T-cell (primary cell): ENCODE data around the gene CSF2. TPM values are rescaled to one million over a fixed set of nuclear protein-coding genes. Genes with fewer than 3 reads are reported as not detected.

Experiments used
- ATAC-seq, 4 experiments: fragments of 200-7000 bp in 3 of 4; fragments of 150-1000 bp in 1 of 4; cut with Tn5 transposase; replicated peaks in 1 of 4; 1 replicate in 3 of 4; 2 replicates in 1 of 4; pipeline ENCODE4 v1.10.0; 2021; ENCODE audit warnings: moderate library complexity in 3 of 4, mild to moderate bottlenecking in 2 of 4, moderate number of reproducible peaks in 1 of 4
- CTCF ChIA-PET, 2 donors: fragments of 300-600 bp; sonication (Branson Sonifier 250); formaldehyde crosslinking; loops; one replicate each; lab custom pipeline; 2022; ENCODE audit warnings: antibody characterized with exemption in 2 of 2; lab: Charles Lee
- POLR2A ChIA-PET, 2 donors: fragments of 300-600 bp; sonication (Branson Sonifier 250); formaldehyde crosslinking; loops; one replicate each; lab custom pipeline; 2022; ENCODE audit warnings: antibody characterized with exemption in 2 of 2; lab: Charles Lee
- DNase-seq, 35 experiments: peaks; one replicate each; pipeline versions ENCODE4 v3.0.0 to v3.0.0-alpha.2; 2013 to 2023
- H3K27ac ChIP-seq: one replicate; pipeline ENCODE4 v1.5.1; 2013; ENCODE audit warnings: low read length
- H3K27me3 ChIP-seq, 2 experiments: replicated peaks in 1 of 2; 1 replicate in 1 of 2; 2 replicates in 1 of 2; pipeline versions ENCODE4 v1.6.1 to v1.7.0; 2013; ENCODE audit warnings: low read length in 1 of 2, mixed read lengths in 1 of 2; ENCODE audit not compliant: control insufficient read depth in 2 of 2, insufficient read depth in 2 of 2; ENCODE audit errors: extremely low read depth in 1 of 2
- H3K36me3 ChIP-seq, 2 donors: 1 replicate in 1 of 2; 2 replicates in 1 of 2; pipeline versions ENCODE4 v1.6.1 to v1.7.0; 2013; ENCODE audit warnings: low read length in 1 of 2; ENCODE audit not compliant: control insufficient read depth in 2 of 2, insufficient read depth in 1 of 2; ENCODE audit errors: extremely low read depth in 1 of 2
- H3K4me1 ChIP-seq, 2 experiments: 1 replicate in 1 of 2; 2 replicates in 1 of 2; pipeline versions ENCODE4 v1.6.1 to v1.7.0; 2013; ENCODE audit warnings: low read length in 2 of 2, mixed read lengths in 1 of 2; ENCODE audit not compliant: insufficient read depth in 2 of 2, control insufficient read depth in 1 of 2; ENCODE audit errors: extremely low read depth in 1 of 2
- H3K4me3 ChIP-seq, 2 donors: 1 replicate in 1 of 2; 2 replicates in 1 of 2; pipeline versions ENCODE4 v1.5.1 to v1.7.0; 2013; ENCODE audit warnings: mild to moderate bottlenecking in 2 of 2, low read length in 1 of 2, moderate library complexity in 1 of 2; ENCODE audit not compliant: control insufficient read depth in 1 of 2; ENCODE audit errors: extremely low read depth in 1 of 2
- H3K9me3 ChIP-seq: 2 replicates; pipeline ENCODE4 v1.7.0; 2013
- H3K27ac Mint-ChIP-seq, 2 donors: one replicate each; pipeline ENCODE4 v1.8.0; 2020 to 2021; ENCODE audit warnings: mild to moderate bottlenecking in 2 of 2, mixed read lengths in 2 of 2
- H3K27me3 Mint-ChIP-seq, 2 donors: one replicate each; pipeline ENCODE4 v1.8.0; 2021 to 2022; ENCODE audit warnings: mixed read lengths in 2 of 2
- H3K36me3 Mint-ChIP-seq: one replicate; pipeline ENCODE4 v1.8.0; 2021; ENCODE audit warnings: mixed read lengths
- H3K4me1 Mint-ChIP-seq, 3 donors: one replicate each; pipeline ENCODE4 v1.8.0; 2020 to 2022; ENCODE audit warnings: mixed read lengths in 3 of 3, mild to moderate bottlenecking in 1 of 3
- H3K4me3 Mint-ChIP-seq, 3 donors: one replicate each; pipeline ENCODE4 v1.8.0; 2020 to 2022; ENCODE audit warnings: mild to moderate bottlenecking in 3 of 3, mixed read lengths in 3 of 3, moderate library complexity in 3 of 3
- H3K9me3 Mint-ChIP-seq, 3 donors: one replicate each; pipeline ENCODE4 v1.8.0; 2020 to 2022; ENCODE audit warnings: mixed read lengths in 3 of 3
- WGBS: methylation state at CpG from one replicate; pipeline ENCODE4 v1.1.5; 2013; ENCODE audit warnings: missing lambda C conversion rate; ENCODE audit not compliant: insufficient coverage; 5-methylcytosine and 5-hydroxymethylcytosine counted together
- total RNA-seq, 35 experiments: library from RNA in 6 of 35; stranded (reverse) in 6 of 35; fragments of 120-200 nt in 1 of 35; gene quantifications; one replicate each; pipeline versions ENCODE4 v1.2.1 to v1.2.4 and lab custom pipeline; 2013 to 2026

The CSF2 gene
- total RNA-seq, 5 donors from 2014 or later (not counting 1 experiment from before 2014, with no cell fraction given) = 0.89 TPM; not detected in 4

DNA sequence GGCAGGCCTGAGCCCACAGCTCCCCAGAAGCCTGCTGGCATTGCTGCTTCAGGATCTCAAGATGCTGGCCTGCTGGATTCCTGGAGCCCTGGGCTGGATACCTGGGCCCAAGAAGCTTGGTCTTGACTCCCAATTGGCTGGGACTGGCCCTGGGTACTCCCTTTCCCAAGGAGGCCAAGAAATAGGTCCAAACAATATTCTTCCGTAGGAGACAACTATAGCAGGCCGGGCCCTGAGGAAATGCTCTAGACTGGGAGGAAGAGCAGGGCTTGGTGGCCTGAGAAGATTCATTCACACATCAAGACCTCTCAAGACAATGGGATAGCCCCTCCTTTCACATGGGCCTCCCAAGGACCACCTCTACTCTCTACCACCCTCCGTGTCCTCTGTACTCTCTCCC is 7.9 kb downstream of the CSF2 start:
- H3K4me1 ChIP-seq = peaks cover 0 to 17% of the 10 kb centered on the region in 2 experiments
- H3K36me3 ChIP-seq = no peaks in the 10 kb centered on the region
- no peak overlapping the region for H3K4me3 ChIP-seq
- peak overlapping the region in 1 of 2 donors; percentile 41 for H3K27ac Mint-ChIP-seq
- POLR2A ChIA-PET = no interaction called here
- H3K27ac ChIP-seq = no peak overlapping the region
- ATAC-seq = no peak
- H3K9me3 ChIP-seq = no peaks in the 10 kb centered on the region
- H3K36me3 Mint-ChIP-seq = no peaks in the 10 kb centered on the region
- H3K4me1 Mint-ChIP-seq = peaks cover 18 to 48% (median 22%) of the 10 kb centered on the region in 3 donors
- CTCF ChIA-PET = interaction anchor here in 1 of 2 donors (1.3 kb wide), 1 partner anchor 18 kb away, joined by 3 read pairs; no protein-coding TSS in a partner anchor
- no peak overlapping the region for H3K4me3 Mint-ChIP-seq
- 100% methylated on average over 1 of the region's 3 CpGs for WGBS
- DNase-seq = no peak
- no peaks in the 10 kb centered on the region for H3K9me3 Mint-ChIP-seq
- H3K27me3 Mint-ChIP-seq = no peaks in the 10 kb centered on the region
- H3K27me3 ChIP-seq = no peaks in the 10 kb centered on the region

DNA sequence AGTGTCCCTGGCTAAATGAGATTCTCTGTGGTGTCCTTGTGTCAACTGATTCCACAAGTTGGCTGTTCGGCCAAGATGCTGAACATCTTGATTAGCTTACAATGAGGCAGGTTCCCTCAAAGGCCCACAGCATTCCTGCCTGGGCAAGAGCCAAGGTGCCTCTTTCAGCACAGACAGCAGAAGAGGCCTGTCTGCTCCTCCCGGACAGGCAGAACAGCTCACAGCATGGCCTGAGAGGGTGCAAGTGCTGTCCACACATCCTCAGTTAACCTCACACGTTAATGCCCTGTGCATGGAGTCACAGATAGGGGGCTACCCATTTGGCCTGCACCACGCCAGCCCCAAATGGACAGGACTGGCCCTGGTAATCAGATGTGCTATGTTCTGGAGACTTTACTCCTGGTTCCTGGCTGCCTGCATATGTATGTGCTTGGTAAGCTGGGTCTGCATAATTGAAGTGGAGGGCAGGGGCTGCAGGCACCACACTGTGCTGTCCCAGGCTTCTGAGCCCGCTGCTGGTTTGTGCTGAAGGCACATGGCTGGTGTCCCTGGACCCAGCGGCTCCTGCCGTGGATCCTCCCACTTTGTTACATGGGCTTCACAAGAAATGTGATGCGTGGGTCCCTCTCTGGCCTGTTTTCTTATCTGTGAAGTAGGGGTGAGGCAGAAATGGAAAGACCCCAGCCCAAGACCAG is 8.9 kb downstream of the CSF2 start:
- Histone ChIP-seq H3K36me3 (no peaks in the 10 kb centered on the region), H3K27ac (no peak overlapping the region), H3K9me3 (no peaks in the 10 kb centered on the region), H3K4me1 (peaks cover 0 to 17% of the 10 kb centered on the region in 2 experiments), H3K27me3 (no peaks in the 10 kb centered on the region), H3K4me3 (no peak overlapping the region)
- H3K4me1 Mint-ChIP-seq = peaks cover 18 to 38% (median 20%) of the 10 kb centered on the region in 3 donors
- no peaks in the 10 kb centered on the region for H3K36me3 Mint-ChIP-seq
- no peaks in the 10 kb centered on the region for H3K9me3 Mint-ChIP-seq
- POLR2A ChIA-PET = no interaction called here
- H3K27ac Mint-ChIP-seq = peak overlapping the region; percentile 63 to 69
- H3K4me3 Mint-ChIP-seq = no peak overlapping the region
- WGBS = 100% methylated on average over 3 of the region's 8 CpGs
- no peak for ATAC-seq
- DNase-seq = no peak
- H3K27me3 Mint-ChIP-seq = no peaks in the 10 kb centered on the region
- CTCF ChIA-PET = no interaction called here

DNA sequence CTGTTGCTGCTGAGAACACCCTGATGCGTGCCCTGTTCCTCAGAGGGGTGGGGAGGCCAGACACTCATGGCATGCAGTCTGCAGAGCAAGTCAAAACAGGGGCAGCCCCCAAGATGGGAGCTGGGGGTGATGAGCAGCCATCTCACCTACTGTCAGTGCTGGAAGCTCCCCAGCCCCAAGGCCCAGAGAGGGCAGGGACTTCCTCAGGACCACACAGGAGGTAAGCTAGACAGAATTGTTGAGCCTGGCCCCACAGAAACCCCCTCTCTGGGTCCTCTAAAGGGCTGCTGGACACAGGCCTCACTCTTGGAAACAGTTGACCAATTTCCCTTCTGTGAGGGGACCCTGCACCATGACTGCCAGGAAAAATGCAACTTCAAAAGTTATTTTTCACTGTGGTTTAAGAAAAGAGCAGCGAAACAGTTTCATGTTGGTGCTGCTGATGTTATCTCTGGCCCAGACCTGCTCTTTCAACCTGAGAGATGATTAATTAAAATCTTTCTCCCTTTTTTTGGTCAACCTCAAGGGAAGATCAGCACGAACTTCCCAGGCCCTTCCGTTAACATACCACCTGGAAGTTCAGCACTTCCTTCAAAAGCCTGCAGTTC is 9.6 kb downstream of the CSF2 start:
- DNase-seq (no peak), ATAC-seq (peak in 2 of 4 experiments; percentile 28 to 32)
- Mint-ChIP-seq H3K27ac (peak overlapping the region; percentile 63 to 69), H3K9me3 (no peaks in the 10 kb centered on the region), H3K4me3 (no peak overlapping the region), H3K27me3 (no peaks in the 10 kb centered on the region), H3K36me3 (no peaks in the 10 kb centered on the region), H3K4me1 (peaks cover 18 to 36% (median 18%) of the 10 kb centered on the region in 3 donors)
- Histone ChIP-seq H3K27me3 (no peaks in the 10 kb centered on the region), H3K9me3 (no peaks in the 10 kb centered on the region), H3K4me1 (peaks cover 0 to 17% of the 10 kb centered on the region in 2 experiments), H3K4me3 (no peak overlapping the region), H3K36me3 (no peaks in the 10 kb centered on the region), H3K27ac (peak overlapping the region; percentile 46)
- 50% methylated on average over 2 of the region's 4 CpGs for WGBS
- CTCF ChIA-PET = no interaction called here
- POLR2A ChIA-PET = no interaction called here

DNA sequence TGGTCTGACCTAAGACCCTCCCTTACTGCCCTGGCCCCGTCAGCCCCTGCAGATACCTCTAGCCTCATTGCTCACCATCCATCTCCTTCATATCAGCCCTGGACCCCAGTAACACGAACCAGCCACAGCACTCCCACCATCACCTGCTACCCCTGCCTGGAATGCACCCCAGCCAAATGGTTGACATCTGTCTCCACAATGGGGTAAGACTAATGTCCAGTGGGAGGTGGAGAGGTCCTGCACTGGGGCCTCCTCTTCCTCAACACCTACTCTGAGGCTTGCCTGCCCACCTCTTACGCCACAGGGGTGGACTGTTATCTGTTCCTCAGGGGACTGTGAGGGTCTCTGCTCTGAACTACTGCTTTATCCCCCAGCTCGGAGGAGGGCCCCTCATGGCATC is 12.1 kb downstream of the CSF2 start:
- Histone ChIP-seq H3K27ac (no peak overlapping the region), H3K36me3 (no peaks in the 10 kb centered on the region), H3K4me3 (no peak overlapping the region), H3K9me3 (no peaks in the 10 kb centered on the region), H3K27me3 (no peaks in the 10 kb centered on the region), H3K4me1 (peaks cover 0 to 17% of the 10 kb centered on the region in 2 experiments)
- Mint-ChIP-seq H3K4me3 (no peak overlapping the region), H3K27me3 (no peaks in the 10 kb centered on the region), H3K36me3 (no peaks in the 10 kb centered on the region), H3K9me3 (no peaks in the 10 kb centered on the region), H3K27ac (peak overlapping the region in 1 of 2 donors; percentile 37), H3K4me1 (peaks cover 18 to 40% (median 21%) of the 10 kb centered on the region in 3 donors)
- WGBS = 100% methylated on average over 1 of the region's 4 CpGs
- POLR2A ChIA-PET = no interaction called here
- no peak for ATAC-seq
- no peak for DNase-seq
- CTCF ChIA-PET = no interaction called here

DNA sequence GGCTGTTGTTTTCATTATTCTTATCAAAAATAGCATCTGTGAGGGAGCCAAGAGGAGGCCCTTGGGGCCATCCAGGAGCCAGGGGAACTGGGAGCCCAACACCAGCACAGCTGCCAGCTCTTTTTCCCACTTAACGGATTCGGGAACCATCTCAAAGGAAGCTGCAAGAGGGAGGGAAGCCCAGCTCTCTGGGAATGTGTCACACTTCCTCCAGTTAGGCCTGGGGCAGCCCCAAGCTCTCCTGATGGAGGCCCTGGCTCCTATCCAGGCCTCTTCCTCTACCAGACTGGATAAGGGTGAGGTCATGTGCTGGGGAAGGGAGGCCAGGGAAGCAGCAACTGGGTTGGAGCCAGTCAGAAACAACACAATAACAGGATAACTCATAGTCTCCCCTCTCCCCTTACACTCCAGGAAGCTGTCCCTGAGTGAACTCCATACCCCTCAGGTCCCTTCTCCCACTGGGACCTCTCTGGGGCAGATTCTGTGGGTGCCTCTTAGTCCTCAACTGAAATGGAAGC is 12.7 kb downstream of the CSF2 start:
- Histone ChIP-seq H3K36me3 (no peaks in the 10 kb centered on the region), H3K4me3 (no peak overlapping the region), H3K4me1 (peaks cover 0 to 17% of the 10 kb centered on the region in 2 experiments), H3K27me3 (no peaks in the 10 kb centered on the region), H3K27ac (no peak overlapping the region), H3K9me3 (no peaks in the 10 kb centered on the region)
- 100% methylated on average over 2 of the region's 2 CpGs for WGBS
- CTCF ChIA-PET = no interaction called here
- POLR2A ChIA-PET = no interaction called here
- no peak overlapping the region for H3K27ac Mint-ChIP-seq
- H3K4me3 Mint-ChIP-seq = no peak overlapping the region
- H3K4me1 Mint-ChIP-seq = peaks cover 18 to 40% (median 21%) of the 10 kb centered on the region in 3 donors
- DNase-seq = no peak
- no peaks in the 10 kb centered on the region for H3K27me3 Mint-ChIP-seq
- H3K9me3 Mint-ChIP-seq = no peaks in the 10 kb centered on the region
- no peaks in the 10 kb centered on the region for H3K36me3 Mint-ChIP-seq
- no peak for ATAC-seq

GRCh38 chr5:132087176-132087575 is 13.6 kb downstream of the CSF2 start:
- no peaks in the 10 kb centered on the region for H3K27me3 ChIP-seq
- Mint-ChIP-seq H3K4me1 (peaks cover 18 to 34% (median 21%) of the 10 kb centered on the region in 3 donors), H3K4me3 (no peak overlapping the region), H3K36me3 (no peaks in the 10 kb centered on the region), H3K27me3 (no peaks in the 10 kb centered on the region), H3K9me3 (no peaks in the 10 kb centered on the region), H3K27ac (no peak overlapping the region)
- ChIA-PET CTCF (no interaction called here), POLR2A (no interaction called here)
- WGBS = 91% methylated on average over 6 of the region's 6 CpGs
- DNase-seq = no peak
- H3K27ac ChIP-seq = no peak overlapping the region
- no peak for ATAC-seq
- peaks cover 0 to 17% of the 10 kb centered on the region in 2 experiments for H3K4me1 ChIP-seq
- H3K4me3 ChIP-seq = no peak overlapping the region
- H3K9me3 ChIP-seq = no peaks in the 10 kb centered on the region
- no peaks in the 10 kb centered on the region for H3K36me3 ChIP-seq
